Daoy (cell line): ENCODE measurements around the gene CHST15. TPM values are rescaled to one million over a fixed set of nuclear protein-coding genes. Genes with fewer than 3 reads are reported as not detected.

Source experiments
- DNase-seq: peaks from one replicate; pipeline ENCODE4 v3.0.0-alpha.2; 2015; ENCODE audit warnings: low read depth
- total RNA-seq: library from RNA; depleted of rRNA; stranded (reverse); fragments of >200 nt; shearing (Covaris generic); gene quantifications from 2 replicates; pipeline ENCODE4 v1.2.3, GENCODE V29; 2014

CHST15 gene
- total RNA-seq, 1 experiment from 2014 or later: 11.8 TPM

- no peak for DNase-seq
Observed at GRCh38 chr10:124066126-124066700, 27.2 kb downstream of the CHST15 start.

GRCh38 chr10:124065382-124066125 lies 27.8 kb downstream of the CHST15 start:
- DNase-seq: no peak

- DNase-seq: no peak
Observed at GRCh38 chr10:124064676-124065075, 28.7 kb downstream of the CHST15 start.

GRCh38 chr10:124063750-124064603 lies 29.4 kb downstream of the CHST15 start:
- peak; percentile 49 for DNase-seq

DNA sequence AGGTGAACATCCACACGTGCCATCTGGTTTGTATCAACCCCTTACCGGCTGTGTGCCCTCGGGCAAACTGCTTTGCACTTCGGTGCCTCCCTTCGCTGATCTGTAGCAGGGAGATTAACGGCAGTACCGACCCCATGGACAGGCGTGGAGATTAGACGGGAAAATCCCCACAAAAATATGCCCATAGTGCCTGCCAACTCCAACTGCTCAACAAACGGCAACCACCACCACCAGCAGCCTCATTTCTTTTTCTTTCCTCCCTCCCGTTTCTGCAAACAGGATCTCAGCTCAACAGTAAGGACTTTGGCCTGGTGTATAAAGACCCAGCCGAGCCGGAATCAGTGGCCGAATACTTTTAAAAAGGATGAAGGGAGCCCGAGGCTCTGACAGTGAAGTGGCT lies 31.0 kb downstream of the CHST15 start:
- peak; percentile 7 for DNase-seq

GRCh38 chr10:124061030-124061429 lies 32.4 kb downstream of the CHST15 start:
- DNase-seq: no peak

DNA sequence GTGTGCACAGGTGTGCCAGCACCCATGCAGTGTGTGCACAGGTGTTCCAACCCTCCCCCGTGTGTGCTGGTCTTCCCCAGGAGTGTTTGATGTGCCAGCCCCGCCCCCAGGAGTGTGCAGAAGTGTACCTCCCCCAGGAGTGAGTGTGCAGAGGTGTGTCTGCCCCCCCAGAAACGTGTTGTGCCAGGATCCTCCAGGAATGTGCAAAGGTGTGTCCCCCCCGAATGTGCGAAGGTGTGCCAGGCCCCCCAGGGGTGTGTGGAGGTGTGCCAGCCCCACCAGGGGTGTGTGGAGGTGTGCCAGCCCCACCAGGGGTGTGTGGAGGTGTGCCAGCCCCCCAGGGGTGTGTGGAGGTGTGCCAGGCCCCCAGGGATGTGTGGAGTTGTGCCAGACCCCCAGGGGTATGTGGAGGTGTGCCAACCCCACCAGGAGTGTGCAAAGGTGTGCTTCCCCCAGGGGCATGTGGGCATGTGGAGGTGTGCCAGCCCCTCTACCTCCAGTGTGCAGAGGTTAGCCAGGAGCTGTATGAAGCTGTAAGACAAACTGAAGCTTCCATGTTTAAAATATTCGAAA lies 33.2 kb downstream of the CHST15 start:
- no peak for DNase-seq

- DNase-seq: no peak
Observed at GRCh38 chr10:124059551-124059950, 33.8 kb downstream of the CHST15 start.

- DNase-seq: no peak
Observed at GRCh38 chr10:124058346-124059003, 34.9 kb downstream of the CHST15 start.

- no peak for DNase-seq
Observed at GRCh38 chr10:124057601-124058000, 35.8 kb downstream of the CHST15 start.

- no peak for DNase-seq
Observed at GRCh38 chr10:124056337-124056980, 36.9 kb downstream of the CHST15 start.

- DNase-seq: peak; percentile 30
Observed at GRCh38 chr10:124053971-124054370, 39.4 kb downstream of the CHST15 start.

- no peak for DNase-seq
Observed at GRCh38 chr10:124052561-124052960, 40.8 kb downstream of the CHST15 start.

GRCh38 chr10:124050021-124051015 lies 43.1 kb downstream of the CHST15 start:
- no peak for DNase-seq

- peak; percentile 45 for DNase-seq
Observed at GRCh38 chr10:124049484-124049883, 43.9 kb downstream of the CHST15 start.

GRCh38 chr10:124048371-124049290 lies 44.8 kb downstream of the CHST15 start:
- DNase-seq: no peak

DNA sequence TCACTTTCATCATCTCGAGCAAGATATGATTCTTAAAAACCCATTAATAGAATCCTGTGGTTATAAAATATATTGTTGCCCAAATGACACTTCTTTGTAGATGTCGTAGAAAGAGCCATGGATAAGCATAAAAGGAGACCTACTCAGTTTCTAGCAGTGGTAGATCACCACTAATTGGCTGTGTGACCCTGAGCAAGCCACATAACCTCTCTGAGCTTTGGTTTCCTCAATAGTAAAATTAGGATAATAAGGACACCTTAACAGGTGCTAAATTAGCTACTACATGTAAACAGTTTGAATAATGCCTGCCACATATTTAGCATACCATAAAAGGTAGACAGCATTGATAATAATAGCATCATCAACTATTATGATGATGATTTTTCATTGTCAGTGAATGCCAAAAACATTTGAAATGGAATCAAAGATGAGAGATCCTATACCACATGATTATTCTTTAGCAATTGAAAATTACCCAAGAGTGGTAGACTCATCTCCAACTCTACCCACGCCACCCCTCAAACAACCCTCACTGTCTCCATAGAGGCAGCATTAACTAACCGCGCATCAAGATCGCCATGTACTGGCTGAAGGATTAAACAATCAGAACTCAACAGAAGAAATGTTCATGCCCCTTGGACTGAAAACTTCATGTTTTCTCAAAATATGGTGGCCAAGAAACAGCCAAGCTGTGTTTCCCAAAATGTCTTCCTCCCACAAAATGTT lies 45.8 kb downstream of the CHST15 start:
- no peak for DNase-seq

DNA sequence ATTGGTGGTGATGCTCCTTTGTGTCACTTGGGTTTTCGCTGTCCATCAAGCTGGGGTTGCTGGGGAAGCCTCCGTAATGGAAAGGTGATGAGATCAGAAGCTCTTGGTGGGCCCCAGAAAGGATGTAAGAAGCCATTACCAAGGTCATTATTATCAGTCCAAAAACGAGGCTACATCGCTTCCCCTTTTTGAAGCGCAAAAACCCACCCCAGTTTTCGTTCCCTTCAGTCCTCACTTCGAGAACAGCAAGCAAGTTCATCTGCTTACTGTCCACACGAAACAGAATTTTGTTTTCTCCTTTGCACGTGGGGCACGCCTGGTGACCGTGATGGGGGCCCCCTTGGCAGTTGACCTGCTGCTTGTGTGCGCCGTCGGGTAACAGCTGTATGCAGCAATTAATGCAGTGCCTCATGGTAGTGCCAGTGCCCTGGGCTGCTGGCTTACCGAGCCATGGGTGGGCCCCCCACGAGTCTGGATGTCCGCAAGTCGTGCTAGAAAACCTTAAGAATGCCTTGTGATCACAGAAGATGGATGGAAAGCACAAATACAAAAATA lies 47.5 kb downstream of the CHST15 start:
- no peak for DNase-seq
